HG02798 (cell line): ENCODE measurements around the gene INPP5B.
A peak's percentile ranks its signal among the peaks of the same experiment; 100 is the strongest.
"Not testable (repeated sequence)": the region's sequence is repeated elsewhere in the genome, so short reads cannot be mapped to it uniquely, and the experiment has no call there.

Experiments
- ATAC-seq: cut with Tn5 transposase; IDR thresholded peaks from one replicate; pipeline ENCODE4 v1.9.1; 2021; ENCODE audit warnings: mild to moderate bottlenecking; ENCODE audit not compliant: unreplicated experiment, poor library complexity

The INPP5B gene

GRCh38 chr1:37915476-37916093, 31.3 kb downstream of the INPP5B start:
- ATAC-seq, result no peak

- ATAC-seq, result no peak
These were observed 32.0 kb downstream of the INPP5B start for GRCh38 chr1:37914719-37915475.

GRCh38 chr1:37911478-37911877, 35.4 kb downstream of the INPP5B start:
- not testable (repeated sequence) for ATAC-seq

- not testable (repeated sequence) for ATAC-seq
These were observed 36.0 kb downstream of the INPP5B start for GRCh38 chr1:37910886-37911285.

GRCh38 chr1:37908531-37908930, 38.3 kb downstream of the INPP5B start:
- ATAC-seq, result not testable (repeated sequence)

GRCh38 chr1:37907416-37908125, 39.3 kb downstream of the INPP5B start:
- not testable (repeated sequence) for ATAC-seq

GRCh38 chr1:37906591-37906990, 40.3 kb downstream of the INPP5B start:
- not testable (repeated sequence) for ATAC-seq

GRCh38 chr1:37905727-37906126, 41.1 kb downstream of the INPP5B start:
- no peak for ATAC-seq

GRCh38 chr1:37903921-37904320, 42.9 kb downstream of the INPP5B start:
- not testable (repeated sequence) for ATAC-seq

GRCh38 chr1:37902983-37903382, 43.9 kb downstream of the INPP5B start:
- ATAC-seq, result no peak

- no peak for ATAC-seq
These were observed 45.0 kb downstream of the INPP5B start for GRCh38 chr1:37901893-37902225.

GRCh38 chr1:37901191-37901892, 45.5 kb downstream of the INPP5B start:
- ATAC-seq, result peak; percentile 74

GRCh38 chr1:37897563-37897962, 49.3 kb downstream of the INPP5B start:
- not testable (repeated sequence) for ATAC-seq

GRCh38 chr1:37893673-37894072, 53.2 kb downstream of the INPP5B start:
- ATAC-seq, result no peak

- ATAC-seq, result no peak
These were observed 54.5 kb downstream of the INPP5B start for GRCh38 chr1:37892151-37893047.

- ATAC-seq, result no peak
These were observed 56.4 kb downstream of the INPP5B start for GRCh38 chr1:37890378-37891014.

GRCh38 chr1:37888022-37888700, 58.7 kb downstream of the INPP5B start:
- ATAC-seq, result no peak

- ATAC-seq, result no peak
These were observed 62.7 kb downstream of the INPP5B start for GRCh38 chr1:37884145-37884544.

GRCh38 chr1:37883671-37884070, 63.2 kb downstream of the INPP5B start:
- no peak for ATAC-seq
